ENCODE measurements around the gene R3HDM4. TPM values are rescaled to one million over a fixed set of nuclear protein-coding genes. Genes with fewer than 3 reads are reported as not detected.

Gene R3HDM4
- total RNA-seq, 8 experiments from 2014 or later = 25.7 to 35.6 (median 30.1) TPM

GRCh38 chr19:932648-933552, 19.9 kb upstream of the R3HDM4 start:
- H3K4me3 ChIP-seq = no peak overlapping the region
- 4 to 77% methylated on average over 5 to 6 of the region's 54 CpGs; no CpG with 5 or more reads in 8 of the 10 experiments for WGBS, 10 experiments
- ATAC-seq (replicated peaks in 6 of 8) = peak; percentile 20 to 95 (median 50)

GRCh38 chr19:931860-932647, 19.0 kb upstream of the R3HDM4 start:
- WGBS, 10 experiments = 90 to 94% (median 90%) methylated on average over 2 to 10 of the region's 32 CpGs; no CpG with 5 or more reads in 6 of the 10 experiments
- Histone ChIP-seq H3K27ac (peak overlapping the region in 1 of 2 donors; percentile 18), H3K4me1 (replicated peaks in 1 of 2) (peaks cover 6 to 7% of the 10 kb centered on the region in 2 donors), H3K4me3 (no peak overlapping the region)
- peak in 1 of 8 experiments; percentile 2 for ATAC-seq (replicated peaks in 6 of 8)
- in situ Hi-C loops (cut with MboI; ENCODE audit: low pct_unique_long_range_greater_than_20kb in 2 of 9, low sequenced_read_pairs in 9 of 9, unreplicated experiment in 9 of 9) = no loop called here

More at GRCh38 chr19:932648-933552, 19.9 kb upstream of the R3HDM4 start:
- in situ Hi-C loops (cut with MboI; ENCODE audit: low pct_unique_long_range_greater_than_20kb in 2 of 9, low sequenced_read_pairs in 9 of 9, unreplicated experiment in 9 of 9) = no loop called here
- peaks cover 0 to 3% of the 10 kb centered on the region in 2 donors for H3K4me1 ChIP-seq (replicated peaks in 1 of 2)
- peak overlapping the region in 1 of 2 donors; percentile 18 for H3K27ac ChIP-seq

DNA sequence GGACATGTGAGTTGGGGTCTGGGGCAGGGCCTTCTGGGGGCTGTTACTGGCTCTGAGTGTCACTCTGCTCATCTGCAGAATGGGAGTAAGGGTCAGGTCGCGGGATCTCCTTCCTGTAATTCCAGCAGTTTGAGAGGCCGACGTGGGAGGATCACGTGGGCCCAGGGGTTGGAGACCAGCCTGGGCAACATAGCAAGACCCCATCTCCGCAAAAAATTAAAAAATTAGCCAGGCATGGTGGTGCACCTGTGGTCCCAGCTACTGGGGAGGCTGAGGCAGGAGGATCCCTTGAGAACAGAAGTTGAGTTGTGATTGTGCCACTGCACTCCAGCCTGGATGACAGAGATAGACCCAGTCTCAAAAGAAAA, 16.9 kb upstream of the R3HDM4 start:
- in situ Hi-C loops (cut with MboI; ENCODE audit: low pct_unique_long_range_greater_than_20kb in 2 of 9, low sequenced_read_pairs in 9 of 9, unreplicated experiment in 9 of 9) = loop anchor here in 5 of 9 experiments (10.0 kb wide), 1 partner anchor 55 kb away; the partner anchor contains the start of gene WDR18 (in 5 of the 5)
- Histone ChIP-seq H3K27ac (no peak overlapping the region), H3K4me3 (no peak overlapping the region), H3K4me1 (replicated peaks in 1 of 2) (peaks cover 6 to 7% of the 10 kb centered on the region in 2 donors)
- ATAC-seq (replicated peaks in 6 of 8) = no peak
- WGBS, 10 experiments = 80 to 100% (median 95%) methylated on average over 1 to 3 of the region's 6 CpGs; no CpG with 5 or more reads in 6 of the 10 experiments

DNA sequence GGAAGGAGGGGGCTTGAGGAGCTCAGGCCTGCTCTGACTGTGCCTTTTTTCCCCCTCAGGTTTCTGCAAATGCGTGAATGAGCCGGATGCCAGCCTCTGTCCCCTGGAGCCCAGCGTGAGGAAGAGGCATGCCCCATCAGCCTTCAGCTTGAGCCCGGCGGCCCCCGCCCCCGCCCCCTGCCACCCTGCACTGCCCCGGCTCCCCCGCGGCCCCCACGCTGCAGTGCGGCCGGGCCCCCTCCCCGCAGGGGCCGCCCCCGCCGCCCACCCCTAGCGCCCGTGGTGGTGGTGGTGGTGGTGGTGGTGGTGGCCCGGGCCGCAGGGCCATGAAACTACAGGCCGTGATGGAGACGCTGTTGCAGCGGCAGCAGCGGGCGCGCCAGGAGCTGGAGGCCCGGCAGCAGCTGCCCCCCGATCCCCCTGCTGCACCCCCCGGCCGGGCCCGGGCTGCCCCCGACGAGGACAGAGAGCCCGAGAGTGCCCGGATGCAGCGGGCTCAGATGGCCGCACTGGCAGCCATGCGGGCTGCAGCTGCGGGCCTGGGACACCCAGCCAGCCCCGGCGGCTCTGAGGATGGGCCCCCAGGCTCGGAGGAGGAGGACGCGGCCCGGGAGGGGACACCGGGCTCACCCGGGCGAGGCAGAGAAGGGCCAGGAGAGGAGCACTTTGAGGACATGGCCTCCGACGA, 16.3 kb upstream of the R3HDM4 start:
- Histone ChIP-seq H3K27ac (no peak overlapping the region), H3K4me1 (replicated peaks in 1 of 2) (peaks cover 6 to 7% of the 10 kb centered on the region in 2 donors), H3K4me3 (no peak overlapping the region)
- WGBS, 10 experiments = 93% methylated on average over 3 of the region's 51 CpGs; no CpG with 5 or more reads in 9 of the 10 experiments
- no peak for ATAC-seq (replicated peaks in 6 of 8)
- in situ Hi-C loops (cut with MboI; ENCODE audit: low pct_unique_long_range_greater_than_20kb in 2 of 9, low sequenced_read_pairs in 9 of 9, unreplicated experiment in 9 of 9) = loop anchor here in 5 of 9 experiments (10.0 kb wide), 1 partner anchor 55 kb away; the partner anchor contains the start of gene WDR18 (in 5 of the 5)

DNA sequence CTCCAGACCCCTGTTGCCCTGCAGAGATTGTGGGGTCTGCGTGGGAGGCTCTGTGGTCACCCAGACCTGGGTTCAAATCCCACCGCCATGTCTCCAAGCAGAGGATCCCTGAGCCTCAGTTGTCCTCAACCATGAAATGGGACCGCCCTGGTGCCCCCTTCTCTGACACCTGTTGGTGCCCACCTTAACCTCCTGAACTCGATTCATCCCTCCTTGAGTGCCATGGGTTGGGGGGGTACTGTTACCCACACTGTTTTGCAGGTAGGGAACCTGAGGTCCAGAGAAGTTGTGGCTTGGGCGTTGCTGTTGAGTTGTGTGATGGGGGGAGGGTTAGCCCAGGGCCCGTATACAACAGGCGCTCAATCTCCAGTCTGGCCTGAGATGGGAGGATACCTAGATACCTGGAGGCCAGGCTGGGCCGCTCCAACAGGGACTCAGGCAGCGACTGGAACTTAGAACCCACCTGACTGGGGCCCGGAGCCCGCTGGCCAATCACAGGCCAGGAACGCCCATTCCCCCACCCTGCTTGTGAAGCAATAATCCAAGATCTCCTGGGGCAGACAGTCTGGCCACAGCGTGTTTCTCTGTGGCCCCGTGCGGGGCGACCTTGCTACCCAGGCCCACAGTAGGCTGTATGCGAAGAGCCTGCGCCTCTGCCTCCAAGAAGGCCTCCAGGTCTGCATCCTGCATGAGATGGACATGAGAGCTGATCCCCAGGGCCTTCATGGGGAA, 15.6 kb upstream of the R3HDM4 start:
- Histone ChIP-seq H3K4me3 (no peak overlapping the region), H3K4me1 (replicated peaks in 1 of 2) (peaks cover 6 to 7% of the 10 kb centered on the region in 2 donors), H3K27ac (no peak overlapping the region)
- ATAC-seq (replicated peaks in 6 of 8) = no peak
- in situ Hi-C loops (cut with MboI; ENCODE audit: low pct_unique_long_range_greater_than_20kb in 2 of 9, low sequenced_read_pairs in 9 of 9, unreplicated experiment in 9 of 9) = loop anchor here in 5 of 9 experiments (10.0 kb wide), 1 partner anchor 56 kb away; the partner anchor contains the start of gene WDR18 (in 5 of the 5)
- WGBS, 10 experiments = 90 to 100% (median 93%) methylated on average over 2 to 6 of the region's 18 CpGs; no CpG with 5 or more reads in 4 of the 10 experiments

DNA sequence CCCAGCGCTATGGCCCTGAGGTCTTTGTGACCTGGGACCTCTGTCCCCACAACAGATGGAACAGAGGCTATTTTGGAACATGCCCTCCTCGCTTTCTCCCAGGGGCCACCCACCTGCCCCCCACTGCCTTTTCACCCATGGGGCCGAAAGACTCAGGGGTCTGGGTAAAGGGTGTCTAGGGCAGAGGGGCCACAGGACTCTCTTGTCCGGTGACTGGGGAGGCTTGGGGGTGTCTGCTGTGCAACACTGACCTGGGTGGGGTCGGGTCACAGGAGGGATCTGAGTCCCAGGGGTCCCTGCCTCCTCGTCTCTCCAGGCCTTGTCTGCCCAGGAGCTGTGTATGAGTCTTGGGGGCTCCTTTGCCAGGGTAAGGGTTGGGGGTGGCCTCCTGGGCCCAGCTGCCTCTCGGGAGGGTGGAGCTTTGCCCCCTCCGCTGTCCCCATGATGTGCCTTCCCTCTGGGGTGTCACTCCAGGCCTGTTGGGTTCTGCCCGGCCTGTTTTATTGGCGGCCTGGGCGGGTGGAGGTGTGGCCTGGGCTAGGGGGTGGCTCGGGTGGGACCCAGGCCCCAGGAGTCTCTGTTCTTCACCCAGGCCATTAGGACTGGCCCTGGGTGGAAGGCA, 14.9 kb upstream of the R3HDM4 start:
- ATAC-seq (replicated peaks in 6 of 8) = no peak
- peak overlapping the region; percentile 89 to 98 (median 91) for H3K4me3 ChIP-seq
- 40% methylated on average over 1 of the region's 12 CpGs; no CpG with 5 or more reads in 9 of the 10 experiments for WGBS, 10 experiments
- in situ Hi-C loops (cut with MboI; ENCODE audit: low pct_unique_long_range_greater_than_20kb in 2 of 9, low sequenced_read_pairs in 9 of 9, unreplicated experiment in 9 of 9) = loop anchor here in 5 of 9 experiments (10.0 kb wide), 1 partner anchor 57 kb away; the partner anchor contains the start of gene WDR18 (in 5 of the 5)
- peaks cover 6 to 7% of the 10 kb centered on the region in 2 donors for H3K4me1 ChIP-seq (replicated peaks in 1 of 2)
- peak overlapping the region; percentile 90 to 97 for H3K27ac ChIP-seq

GRCh38 chr19:927351-927779, 14.3 kb upstream of the R3HDM4 start:
- Histone ChIP-seq H3K4me3 (peak overlapping the region; percentile 89 to 98 (median 91)), H3K4me1 (replicated peaks in 1 of 2) (peaks cover 5 to 6% of the 10 kb centered on the region in 2 donors), H3K27ac (peak overlapping the region; percentile 90 to 97)
- ATAC-seq (replicated peaks in 6 of 8) = no peak
- no CpG with 5 or more reads among the region's 15 CpGs for WGBS, 10 experiments
- in situ Hi-C loops (cut with MboI; ENCODE audit: low pct_unique_long_range_greater_than_20kb in 2 of 9, low sequenced_read_pairs in 9 of 9, unreplicated experiment in 9 of 9) = loop anchor here in 5 of 9 experiments (10.0 kb wide), 1 partner anchor 57 kb away; the partner anchor contains the start of gene WDR18 (in 5 of the 5)

GRCh38 chr19:926589-927350, 13.8 kb upstream of the R3HDM4 start:
- whole genome bisulfite sequencing, 10 experiments = 0% methylated on average over 2 to 13 of the region's 52 CpGs; no CpG with 5 or more reads in 7 of the 10 experiments
- peak in 2 of 8 experiments; percentile 3 to 5 for ATAC-seq (replicated peaks in 6 of 8)
- Histone ChIP-seq H3K4me1 (replicated peaks in 1 of 2) (peaks cover 5 to 6% of the 10 kb centered on the region in 2 donors), H3K27ac (peak overlapping the region; percentile 90 to 97), H3K4me3 (peak overlapping the region; percentile 89 to 98 (median 91))
- in situ Hi-C loops (cut with MboI; ENCODE audit: low pct_unique_long_range_greater_than_20kb in 2 of 9, low sequenced_read_pairs in 9 of 9, unreplicated experiment in 9 of 9) = loop anchor here in 5 of 9 experiments (10.0 kb wide), 1 partner anchor 58 kb away; the partner anchor contains the start of gene WDR18 (in 5 of the 5)

- 0% methylated on average over 4 of the region's 21 CpGs; no CpG with 5 or more reads in 9 of the 10 experiments for WGBS, 10 experiments
- H3K4me3 ChIP-seq = peak overlapping the region; percentile 89 to 98 (median 91)
- peaks cover 5 to 6% of the 10 kb centered on the region in 2 donors for H3K4me1 ChIP-seq (replicated peaks in 1 of 2)
- in situ Hi-C loops (cut with MboI; ENCODE audit: low pct_unique_long_range_greater_than_20kb in 2 of 9, low sequenced_read_pairs in 9 of 9, unreplicated experiment in 9 of 9) = loop anchor here in 5 of 9 experiments (10.0 kb wide), 1 partner anchor 59 kb away; the partner anchor contains the start of gene WDR18 (in 5 of the 5)
- peak overlapping the region; percentile 90 to 97 for H3K27ac ChIP-seq
- ATAC-seq (replicated peaks in 6 of 8) = no peak
Measured at GRCh38 chr19:926323-926588, 13.2 kb upstream of the R3HDM4 start.

- WGBS, 10 experiments = no CpG with 5 or more reads among the region's 97 CpGs
- in situ Hi-C loops (cut with MboI; ENCODE audit: low pct_unique_long_range_greater_than_20kb in 2 of 9, low sequenced_read_pairs in 9 of 9, unreplicated experiment in 9 of 9) = loop anchor here in 5 of 9 experiments (10.0 kb wide), 1 partner anchor 59 kb away; the partner anchor contains the start of gene WDR18 (in 5 of the 5)
- ATAC-seq (replicated peaks in 6 of 8) = peak; percentile 58 to 74 (median 69)
- Histone ChIP-seq H3K4me3 (peak within 1 kb of the TSS; percentile 89 to 98 (median 91)), H3K27ac (peak within 1 kb of the TSS; percentile 90 to 97), H3K4me1 (replicated peaks in 1 of 2) (peaks cover 5 to 6% of the 10 kb centered on the region in 2 donors)
Measured at GRCh38 chr19:925526-926322, 12.7 kb upstream of the R3HDM4 start, which contains the start of gene ARID3A. TSS of gene ARID3A (plus strand) at chr19:926035. CDS start at chr19:929529, 3,494 bp downstream.
